Tongue (tissue), 2 donors: ENCODE data around the gene CDK18. TPM values are rescaled to one million over a fixed set of nuclear protein-coding genes. Genes with fewer than 3 reads are reported as not detected.

ENCODE experiments used
- DNase-seq: peaks from one replicate; pipeline ENCODE4 v3.0.0-alpha.2; 2015
- total RNA-seq: library from RNA; depleted of rRNA; stranded (reverse); fragments of >200 nt; gene quantifications from one replicate; pipeline ENCODE4 v1.2.3, GENCODE V29; 2014

The CDK18 gene
- total RNA-seq, 1 donor from 2014 or later, result 7.7 TPM

- peak; percentile 90 for DNase-seq
Observed at GRCh38 chr1:205523891-205524793, 19.7 kb downstream of the CDK18 start.

GRCh38 chr1:205524794-205525101 is 20.3 kb downstream of the CDK18 start:
- DNase-seq, result no peak

GRCh38 chr1:205525495-205526285 is 21.2 kb downstream of the CDK18 start:
- no peak for DNase-seq

- DNase-seq, result no peak
Observed at GRCh38 chr1:205526431-205526830, 22.0 kb downstream of the CDK18 start.

GRCh38 chr1:205527931-205528330 is 23.5 kb downstream of the CDK18 start:
- no peak for DNase-seq

GRCh38 chr1:205528446-205528886 is 24.0 kb downstream of the CDK18 start:
- no peak for DNase-seq

- peak; percentile 91 for DNase-seq
Observed at GRCh38 chr1:205528887-205529825, 24.7 kb downstream of the CDK18 start.

- DNase-seq, result no peak
Observed at GRCh38 chr1:205530116-205530515, 25.6 kb downstream of the CDK18 start.

GRCh38 chr1:205531191-205532025 is 26.9 kb downstream of the CDK18 start:
- no peak for DNase-seq

GRCh38 chr1:205532026-205532898 is 27.8 kb downstream of the CDK18 start:
- DNase-seq, result no peak

- DNase-seq, result no peak
Observed at GRCh38 chr1:205532996-205533735, 28.7 kb downstream of the CDK18 start.

GRCh38 chr1:205533748-205534443 is 29.4 kb downstream of the CDK18 start:
- no peak for DNase-seq

- DNase-seq, result no peak
Observed at GRCh38 chr1:205534444-205534985, 30.0 kb downstream of the CDK18 start.

GRCh38 chr1:205535096-205535495 is 30.6 kb downstream of the CDK18 start:
- DNase-seq, result no peak

- DNase-seq, result no peak
Observed at GRCh38 chr1:205535866-205536758, 31.6 kb downstream of the CDK18 start.

GRCh38 chr1:205536759-205537361 is 32.4 kb downstream of the CDK18 start:
- no peak for DNase-seq
